Measurements from ENCODE around the gene ADISSP. TPM values are rescaled to one million over a fixed set of nuclear protein-coding genes. Genes with fewer than 3 reads are reported as not detected.

The ADISSP gene
- total and polyA plus RNA-seq, 2 experiments from 2014 or later = 86.6 to 126 TPM

DNA sequence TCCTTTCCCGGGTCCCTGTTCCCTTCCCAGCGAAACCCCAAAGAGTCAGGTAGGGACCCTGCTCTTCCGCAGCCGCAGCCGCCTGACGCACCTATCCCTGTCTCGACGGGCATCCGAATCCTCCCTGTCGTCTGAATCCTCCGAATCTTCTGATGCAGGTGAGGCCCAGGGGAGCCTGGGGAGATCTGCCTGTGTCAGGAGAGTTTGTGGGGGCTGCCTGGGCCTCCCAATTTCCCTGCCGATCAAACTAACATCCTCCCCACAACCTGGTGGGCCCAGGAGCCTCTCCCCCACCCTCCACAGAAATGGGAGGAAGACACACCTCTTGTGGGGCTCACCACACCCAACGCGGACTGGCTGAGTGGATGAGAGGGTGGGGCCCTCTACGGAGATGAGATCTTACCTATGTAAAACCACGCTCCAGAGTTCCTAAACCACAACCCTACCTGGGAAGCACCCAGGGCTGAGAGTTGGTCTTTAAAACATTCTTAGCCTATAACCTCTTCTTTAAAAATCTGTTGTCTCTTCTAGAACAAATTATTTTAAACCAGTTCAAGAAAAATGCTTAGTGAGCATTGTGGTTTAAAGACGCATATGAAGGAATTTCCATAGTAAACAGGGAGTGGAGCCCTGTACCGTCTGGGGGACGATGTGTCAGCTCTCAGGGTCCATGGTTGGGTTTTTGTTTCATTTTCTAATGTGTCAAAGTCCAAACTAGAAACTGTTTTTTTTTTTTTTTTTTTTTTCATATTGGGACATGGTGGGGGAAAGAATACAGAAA, 30.2 kb upstream of the ADISSP start:
- Mint-ChIP-seq H3K4me3 (peak overlapping the region; percentile 76), H3K36me3 (ENCODE audit: low read depth) (peaks cover 26% of the 10 kb centered on the region), H3K9me3 (no peaks in the 10 kb centered on the region), H3K27ac (no peak overlapping the region; the same call in 1 of the 2 replicates), H3K4me1 (peaks cover 46% of the 10 kb centered on the region), H3K27me3 (ENCODE audit: insufficient read depth, low read depth, poor library complexity) (peaks cover 31% of the 10 kb centered on the region)
- no peaks in the 10 kb centered on the region for H3K79me2 ChIP-seq (replicated peaks; ENCODE audit: insufficient read depth)
- no peak overlapping the region for H2AFZ ChIP-seq
- no peaks in the 10 kb centered on the region for H3K36me3 ChIP-seq (ENCODE audit: insufficient read depth)
- H4K20me1 ChIP-seq (replicated peaks; ENCODE audit: insufficient read depth) = no peaks in the 10 kb centered on the region; the same call in 1 of the 2 replicates
- no peak for ATAC-seq
- peak overlapping the region; percentile 91 for H3K4me2 ChIP-seq
- H3F3A ChIP-seq (replicated peaks; ENCODE audit: low read depth) = peaks cover 17% of the 10 kb centered on the region; the same call in 1 of the 2 replicates
- H3K9me2 ChIP-seq (ENCODE audit: insufficient read depth) = no peaks in the 10 kb centered on the region
- peaks cover 43% of the 10 kb centered on the region for H3K4me1 ChIP-seq (ENCODE audit: insufficient read depth)
- no peak overlapping the region for H3K27ac ChIP-seq (ENCODE audit: low read depth)
- TF ChIP-seq, protein P1, sequence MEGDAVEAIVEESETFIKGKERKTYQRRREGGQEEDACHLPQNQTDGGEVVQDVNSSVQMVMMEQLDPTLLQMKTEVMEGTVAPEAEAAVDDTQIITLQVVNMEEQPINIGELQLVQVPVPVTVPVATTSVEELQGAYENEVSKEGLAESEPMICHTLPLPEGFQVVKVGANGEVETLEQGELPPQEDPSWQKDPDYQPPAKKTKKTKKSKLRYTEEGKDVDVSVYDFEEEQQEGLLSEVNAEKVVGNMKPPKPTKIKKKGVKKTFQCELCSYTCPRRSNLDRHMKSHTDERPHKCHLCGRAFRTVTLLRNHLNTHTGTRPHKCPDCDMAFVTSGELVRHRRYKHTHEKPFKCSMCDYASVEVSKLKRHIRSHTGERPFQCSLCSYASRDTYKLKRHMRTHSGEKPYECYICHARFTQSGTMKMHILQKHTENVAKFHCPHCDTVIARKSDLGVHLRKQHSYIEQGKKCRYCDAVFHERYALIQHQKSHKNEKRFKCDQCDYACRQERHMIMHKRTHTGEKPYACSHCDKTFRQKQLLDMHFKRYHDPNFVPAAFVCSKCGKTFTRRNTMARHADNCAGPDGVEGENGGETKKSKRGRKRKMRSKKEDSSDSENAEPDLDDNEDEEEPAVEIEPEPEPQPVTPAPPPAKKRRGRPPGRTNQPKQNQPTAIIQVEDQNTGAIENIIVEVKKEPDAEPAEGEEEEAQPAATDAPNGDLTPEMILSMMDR (conservative IDR thresholded peaks at IDR 0.05; ENCODE audit: low read depth in 2 of 2) = no peak
- TF ChIP-seq, protein P2, sequence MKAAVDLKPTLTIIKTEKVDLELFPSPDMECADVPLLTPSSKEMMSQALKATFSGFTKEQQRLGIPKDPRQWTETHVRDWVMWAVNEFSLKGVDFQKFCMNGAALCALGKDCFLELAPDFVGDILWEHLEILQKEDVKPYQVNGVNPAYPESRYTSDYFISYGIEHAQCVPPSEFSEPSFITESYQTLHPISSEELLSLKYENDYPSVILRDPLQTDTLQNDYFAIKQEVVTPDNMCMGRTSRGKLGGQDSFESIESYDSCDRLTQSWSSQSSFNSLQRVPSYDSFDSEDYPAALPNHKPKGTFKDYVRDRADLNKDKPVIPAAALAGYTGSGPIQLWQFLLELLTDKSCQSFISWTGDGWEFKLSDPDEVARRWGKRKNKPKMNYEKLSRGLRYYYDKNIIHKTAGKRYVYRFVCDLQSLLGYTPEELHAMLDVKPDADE (IDR thresholded peaks at IDR 0.05) = no peak
- TF ChIP-seq ZNF114 (CRISPR knock-in tag; IDR thresholded peaks at IDR 0.05) (no peak), NANOG (IDR thresholded peaks at IDR 0.05; ENCODE audit: borderline replicate concordance) (no peak), POLR2AphosphoS5 (IDR thresholded peaks at IDR 0.05; ENCODE audit: low read depth) (no peak), CREB1 (CRISPR knock-in tag; IDR thresholded peaks at IDR 0.05; ENCODE audit: low read depth) (no peak)
- TF ChIP-seq, protein P3, sequence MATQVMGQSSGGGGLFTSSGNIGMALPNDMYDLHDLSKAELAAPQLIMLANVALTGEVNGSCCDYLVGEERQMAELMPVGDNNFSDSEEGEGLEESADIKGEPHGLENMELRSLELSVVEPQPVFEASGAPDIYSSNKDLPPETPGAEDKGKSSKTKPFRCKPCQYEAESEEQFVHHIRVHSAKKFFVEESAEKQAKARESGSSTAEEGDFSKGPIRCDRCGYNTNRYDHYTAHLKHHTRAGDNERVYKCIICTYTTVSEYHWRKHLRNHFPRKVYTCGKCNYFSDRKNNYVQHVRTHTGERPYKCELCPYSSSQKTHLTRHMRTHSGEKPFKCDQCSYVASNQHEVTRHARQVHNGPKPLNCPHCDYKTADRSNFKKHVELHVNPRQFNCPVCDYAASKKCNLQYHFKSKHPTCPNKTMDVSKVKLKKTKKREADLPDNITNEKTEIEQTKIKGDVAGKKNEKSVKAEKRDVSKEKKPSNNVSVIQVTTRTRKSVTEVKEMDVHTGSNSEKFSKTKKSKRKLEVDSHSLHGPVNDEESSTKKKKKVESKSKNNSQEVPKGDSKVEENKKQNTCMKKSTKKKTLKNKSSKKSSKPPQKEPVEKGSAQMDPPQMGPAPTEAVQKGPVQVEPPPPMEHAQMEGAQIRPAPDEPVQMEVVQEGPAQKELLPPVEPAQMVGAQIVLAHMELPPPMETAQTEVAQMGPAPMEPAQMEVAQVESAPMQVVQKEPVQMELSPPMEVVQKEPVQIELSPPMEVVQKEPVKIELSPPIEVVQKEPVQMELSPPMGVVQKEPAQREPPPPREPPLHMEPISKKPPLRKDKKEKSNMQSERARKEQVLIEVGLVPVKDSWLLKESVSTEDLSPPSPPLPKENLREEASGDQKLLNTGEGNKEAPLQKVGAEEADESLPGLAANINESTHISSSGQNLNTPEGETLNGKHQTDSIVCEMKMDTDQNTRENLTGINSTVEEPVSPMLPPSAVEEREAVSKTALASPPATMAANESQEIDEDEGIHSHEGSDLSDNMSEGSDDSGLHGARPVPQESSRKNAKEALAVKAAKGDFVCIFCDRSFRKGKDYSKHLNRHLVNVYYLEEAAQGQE (IDR thresholded peaks at IDR 0.05; ENCODE audit: unreplicated experiment) = no peak
- peak overlapping the region; percentile 68 for H3K4me3 ChIP-seq
- DNase-seq (ENCODE audit: low spot score) = no peak
- no peaks in the 10 kb centered on the region for H3K27me3 ChIP-seq (ENCODE audit: insufficient read depth)

DNA sequence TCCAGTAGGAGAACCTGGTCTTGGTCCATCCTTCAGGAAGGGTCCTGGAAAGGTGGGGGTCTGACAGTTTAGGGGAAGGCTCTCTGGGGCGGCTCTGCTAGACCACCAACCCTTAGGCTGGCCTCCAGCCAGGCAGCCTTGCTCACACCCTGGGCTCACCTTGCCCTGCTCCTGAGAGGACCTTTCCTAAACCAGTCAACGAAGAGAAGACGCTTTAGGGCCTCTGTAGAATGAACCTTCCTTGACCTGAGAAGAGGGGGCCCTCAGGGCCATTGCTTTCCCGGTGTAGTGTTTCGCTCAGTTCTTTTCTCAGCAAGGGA, 29.6 kb upstream of the ADISSP start:
- no peaks in the 10 kb centered on the region for H3K9me3 Mint-ChIP-seq
- Histone ChIP-seq H3K9me2 (ENCODE audit: insufficient read depth) (no peaks in the 10 kb centered on the region), H4K20me1 (replicated peaks; ENCODE audit: insufficient read depth) (no peaks in the 10 kb centered on the region; the same call in 1 of the 2 replicates), H3K27ac (ENCODE audit: low read depth) (no peak overlapping the region), H3K27me3 (ENCODE audit: insufficient read depth) (no peaks in the 10 kb centered on the region), H3K79me2 (replicated peaks; ENCODE audit: insufficient read depth) (no peaks in the 10 kb centered on the region), H3K4me1 (ENCODE audit: insufficient read depth) (peaks cover 43% of the 10 kb centered on the region), H2AFZ (no peak overlapping the region), H3K4me3 (peak overlapping the region; percentile 68), H3K4me2 (peak overlapping the region; percentile 91), H3K36me3 (ENCODE audit: insufficient read depth) (no peaks in the 10 kb centered on the region), H3F3A (replicated peaks; ENCODE audit: low read depth) (peaks cover 17% of the 10 kb centered on the region; the same call in 1 of the 2 replicates)
- ATAC-seq (no peak), DNase-seq (ENCODE audit: low spot score) (no peak)
- H3K27ac Mint-ChIP-seq = no peak overlapping the region
- peaks cover 20% of the 10 kb centered on the region for H3K36me3 Mint-ChIP-seq (ENCODE audit: low read depth)
- peak overlapping the region; percentile 76 for H3K4me3 Mint-ChIP-seq
- peaks cover 29% of the 10 kb centered on the region for H3K27me3 Mint-ChIP-seq (ENCODE audit: insufficient read depth, low read depth, poor library complexity)
- peaks cover 46% of the 10 kb centered on the region for H3K4me1 Mint-ChIP-seq
- no peak for TF ChIP-seq NANOG (IDR thresholded peaks at IDR 0.05; ENCODE audit: borderline replicate concordance)
- TF ChIP-seq, protein P1 (conservative IDR thresholded peaks at IDR 0.05; ENCODE audit: low read depth in 2 of 2) = no peak
- no peak for TF ChIP-seq ZNF331 (CRISPR knock-in tag; IDR thresholded peaks at IDR 0.05; ENCODE audit: low read depth)
- no peak for TF ChIP-seq CREB1 (CRISPR knock-in tag; IDR thresholded peaks at IDR 0.05; ENCODE audit: low read depth)
- TF ChIP-seq, protein P2 (IDR thresholded peaks at IDR 0.05) = no peak
- TF ChIP-seq ZNF114 (CRISPR knock-in tag; IDR thresholded peaks at IDR 0.05) = no peak

Data from GM23338 (cell line).